Suprapubic skin (tissue), 4 donors: ENCODE results near the gene HILPDA. TPM values are rescaled to one million over a fixed set of nuclear protein-coding genes. Genes with fewer than 3 reads are reported as not detected.

Experiments used
- DNase-seq, 2 donors: peaks; one replicate each; pipeline ENCODE4 v3.0.0-alpha.2; 2019; ENCODE audit warnings: low spot score in 2 of 2
- H3K27ac ChIP-seq: fragments of 200-600 bp; sonication (generic); one replicate; pipeline ENCODE4 v1.5.1; 2019
- H3K27me3 ChIP-seq: fragments of 200-600 bp; sonication (generic); one replicate; pipeline ENCODE4 v1.5.1; 2019
- H3K36me3 ChIP-seq: fragments of 200-600 bp; sonication (generic); one replicate; pipeline ENCODE4 v1.5.1; 2019
- H3K4me1 ChIP-seq: fragments of 200-600 bp; sonication (generic); one replicate; pipeline ENCODE4 v1.5.1; 2019
- H3K4me3 ChIP-seq: fragments of 200-600 bp; sonication (generic); one replicate; pipeline ENCODE4 v1.5.1; 2019; ENCODE audit warnings: mild to moderate bottlenecking
- H3K9me3 ChIP-seq: fragments of 200-600 bp; sonication (generic); one replicate; pipeline ENCODE4 v1.5.1; 2019
- EP300 ChIP-seq: sonication (generic); formaldehyde crosslinking; IDR thresholded peaks from one replicate; pipeline ENCODE4 v1.6.1; 2017; ENCODE audit warnings: antibody characterized with exemption
- POLR2A ChIP-seq, 2 donors: fragments of 450-650 bp; IDR thresholded peaks; one replicate each; pipeline ENCODE4 v1.6.1; 2017; ENCODE audit warnings: antibody characterized with exemption in 2 of 2, mild to moderate bottlenecking in 2 of 2, moderate library complexity in 2 of 2
- POLR2AphosphoS5 ChIP-seq, 3 donors: sonication (generic); formaldehyde crosslinking; IDR thresholded peaks; one replicate each; pipeline ENCODE4 v1.6.1; 2017; ENCODE audit warnings: antibody characterized with exemption in 3 of 3
- WGBS: methylation state at CpG from one replicate; pipeline ENCODE4 v1.1.5; 2018; 5-methylcytosine and 5-hydroxymethylcytosine counted together
- total RNA-seq, 4 donors: library from RNA; depleted of rRNA; stranded (reverse); fragments of >200 nt; gene quantifications; one replicate each; pipeline ENCODE4 v1.1.0, GENCODE V29; 2016
- TF ChIP-seq, protein P1 (sequence below), 2 donors: fragments of 200-600 bp in 1 of 2; fragments of 450-650 bp in 1 of 2; sonication (generic) in 1 of 2; IDR thresholded peaks; one replicate each; pipeline ENCODE4 v1.5.1; 2016 to 2019; ENCODE audit warnings: antibody characterized with exemption in 2 of 2, mild to moderate bottlenecking in 1 of 2, moderate library complexity in 1 of 2

HILPDA gene
- total RNA-seq, result 10 to 100 TPM; 16.0 to 35.8 (median 32.8) TPM

DNA sequence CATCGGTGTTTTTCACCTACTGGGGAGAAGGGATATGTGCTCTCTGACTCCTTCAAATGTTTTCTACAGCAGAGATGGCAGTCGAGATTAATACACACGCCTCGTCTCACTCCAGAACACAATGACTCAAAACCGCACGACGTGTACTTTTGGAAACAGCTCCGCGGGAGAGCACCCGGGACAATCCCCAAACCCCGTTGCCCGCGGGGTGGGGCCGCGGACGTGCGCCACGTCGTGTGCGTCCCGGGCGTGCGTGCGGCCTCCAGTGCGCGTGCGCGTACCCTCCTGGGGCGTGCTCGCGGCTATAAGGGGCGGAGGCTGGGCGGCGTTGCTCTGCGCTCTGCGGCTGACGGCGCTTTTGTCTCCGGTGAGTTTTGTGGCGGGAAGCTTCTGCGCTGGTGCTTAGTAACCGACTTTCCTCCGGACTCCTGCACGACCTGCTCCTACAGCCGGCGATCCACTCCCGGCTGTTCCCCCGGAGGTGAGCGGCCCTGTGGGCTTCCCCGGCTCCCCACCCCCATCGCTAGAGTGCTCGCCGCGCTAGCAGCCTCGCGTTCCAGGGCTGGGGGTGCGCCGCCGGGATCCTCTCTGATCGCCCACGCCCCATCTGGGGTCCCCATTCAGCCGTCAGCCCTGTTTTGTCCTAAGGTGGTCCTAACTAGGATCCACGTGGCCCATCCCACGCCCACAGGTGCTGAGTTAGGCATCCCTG is at the start of gene HILPDA:
HILPDA (plus strand) TSS at position 336 of the 712 bp plus-strand sequence. CDS start 1,391 bp downstream, outside the sequence.
- no peaks in the 10 kb centered on the region for H3K36me3 ChIP-seq
- peak; percentile 94 to 96 for DNase-seq
- H3K27ac ChIP-seq, result peak within 1 kb of the TSS; percentile 96
- H3K4me1 ChIP-seq, result peaks cover 68% of the 10 kb centered on the region
- WGBS, result 2% methylated on average over 7 of the region's 64 CpGs
- H3K27me3 ChIP-seq, result no peaks in the 10 kb centered on the region
- TF ChIP-seq POLR2A (IDR thresholded peaks at IDR 0.05) (peak; percentile 15 to 75), POLR2AphosphoS5 (IDR thresholded peaks at IDR 0.05) (peak in 2 of 3 donors; percentile 71 to 79)
- TF ChIP-seq, protein P1, sequence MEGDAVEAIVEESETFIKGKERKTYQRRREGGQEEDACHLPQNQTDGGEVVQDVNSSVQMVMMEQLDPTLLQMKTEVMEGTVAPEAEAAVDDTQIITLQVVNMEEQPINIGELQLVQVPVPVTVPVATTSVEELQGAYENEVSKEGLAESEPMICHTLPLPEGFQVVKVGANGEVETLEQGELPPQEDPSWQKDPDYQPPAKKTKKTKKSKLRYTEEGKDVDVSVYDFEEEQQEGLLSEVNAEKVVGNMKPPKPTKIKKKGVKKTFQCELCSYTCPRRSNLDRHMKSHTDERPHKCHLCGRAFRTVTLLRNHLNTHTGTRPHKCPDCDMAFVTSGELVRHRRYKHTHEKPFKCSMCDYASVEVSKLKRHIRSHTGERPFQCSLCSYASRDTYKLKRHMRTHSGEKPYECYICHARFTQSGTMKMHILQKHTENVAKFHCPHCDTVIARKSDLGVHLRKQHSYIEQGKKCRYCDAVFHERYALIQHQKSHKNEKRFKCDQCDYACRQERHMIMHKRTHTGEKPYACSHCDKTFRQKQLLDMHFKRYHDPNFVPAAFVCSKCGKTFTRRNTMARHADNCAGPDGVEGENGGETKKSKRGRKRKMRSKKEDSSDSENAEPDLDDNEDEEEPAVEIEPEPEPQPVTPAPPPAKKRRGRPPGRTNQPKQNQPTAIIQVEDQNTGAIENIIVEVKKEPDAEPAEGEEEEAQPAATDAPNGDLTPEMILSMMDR (IDR thresholded peaks at IDR 0.05), result no peak
- H3K4me3 ChIP-seq, result peak within 1 kb of the TSS; percentile 93
- no peaks in the 10 kb centered on the region for H3K9me3 ChIP-seq

- H3K4me1 ChIP-seq, result peaks cover 62% of the 10 kb centered on the region
- WGBS, result 47% methylated on average over 15 of the region's 17 CpGs
- H3K27ac ChIP-seq, result no peak overlapping the region
- H3K4me3 ChIP-seq, result peak overlapping the region; percentile 87
- DNase-seq, result no peak
- no peaks in the 10 kb centered on the region for H3K9me3 ChIP-seq
- no peak for TF ChIP-seq POLR2A (IDR thresholded peaks at IDR 0.05)
- TF ChIP-seq POLR2AphosphoS5 (IDR thresholded peaks at IDR 0.05), result no peak
- TF ChIP-seq, protein P1 (IDR thresholded peaks at IDR 0.05), result no peak
- no peak for TF ChIP-seq EP300
- no peaks in the 10 kb centered on the region for H3K27me3 ChIP-seq
- H3K36me3 ChIP-seq, result peaks cover 6% of the 10 kb centered on the region
Observed at GRCh38 chr7:128406314-128407232, 49.1 kb upstream of the HILPDA start.

GRCh38 chr7:128407233-128407589 is 48.5 kb upstream of the HILPDA start:
- H3K9me3 ChIP-seq, result no peaks in the 10 kb centered on the region
- DNase-seq, result no peak
- WGBS, result no CpG with 5 or more reads among the region's 7 CpGs
- peaks cover 62% of the 10 kb centered on the region for H3K4me1 ChIP-seq
- H3K27ac ChIP-seq, result no peak overlapping the region
- no peaks in the 10 kb centered on the region for H3K27me3 ChIP-seq
- TF ChIP-seq POLR2AphosphoS5 (IDR thresholded peaks at IDR 0.05), result no peak
- TF ChIP-seq, protein P1 (IDR thresholded peaks at IDR 0.05), result no peak
- no peak for TF ChIP-seq POLR2A (IDR thresholded peaks at IDR 0.05)
- no peak for TF ChIP-seq EP300
- peaks cover 3% of the 10 kb centered on the region for H3K36me3 ChIP-seq
- H3K4me3 ChIP-seq, result no peak overlapping the region

GRCh38 chr7:128407751-128408708 is 47.6 kb upstream of the HILPDA start:
- H3K4me1 ChIP-seq, result peaks cover 62% of the 10 kb centered on the region
- TF ChIP-seq, protein P1 (IDR thresholded peaks at IDR 0.05), result no peak
- no peak for TF ChIP-seq POLR2AphosphoS5 (IDR thresholded peaks at IDR 0.05)
- TF ChIP-seq EP300, result no peak
- WGBS, result 77% methylated on average over 11 of the region's 11 CpGs
- peak overlapping the region; percentile 79 for H3K4me3 ChIP-seq
- H3K27ac ChIP-seq, result peak overlapping the region; percentile 84
- no peaks in the 10 kb centered on the region for H3K9me3 ChIP-seq
- DNase-seq, result no peak
- no peaks in the 10 kb centered on the region for H3K27me3 ChIP-seq
- peaks cover 2% of the 10 kb centered on the region for H3K36me3 ChIP-seq
